Keratinocyte (primary cell): Measurements from ENCODE around the gene COQ10B. TPM values are rescaled to one million over a fixed set of nuclear protein-coding genes. Genes with fewer than 3 reads are reported as not detected.

Experiments
- DNase-seq: peaks from one replicate; pipeline ENCODE4 v3.0.0-alpha.2; 2011; ENCODE audit warnings: low read depth, missing footprints, low spot score
- FAIRE-seq: peaks from 2 replicates; lab custom pipeline; 2011; peaks lifted over from hg19 to GRCh38; lab: Jason Lieb, UNC
- H2AFZ ChIP-seq: 2 replicates; pipeline ENCODE4 v1.6.0; 2012; ENCODE audit warnings: low read length, control low read depth, inconsistent platforms; ENCODE audit not compliant: control insufficient read depth
- H3K27ac ChIP-seq: 2 replicates; pipeline ENCODE4 v1.5.1; 2011; ENCODE audit warnings: low read length; ENCODE audit not compliant: control insufficient read depth, insufficient read depth
- H3K27me3 ChIP-seq: 3 replicates; pipeline ENCODE4 v1.6.0; 2011; ENCODE audit warnings: low read length; ENCODE audit not compliant: control insufficient read depth, insufficient read depth; ENCODE audit errors: extremely low read depth
- H3K36me3 ChIP-seq, 2 experiments: 2 replicates in 1 of 2; 3 replicates in 1 of 2; pipeline ENCODE4 v1.5.1; 2011; ENCODE audit warnings: low read length in 2 of 2, mild to moderate bottlenecking in 1 of 2; ENCODE audit not compliant: control insufficient read depth in 2 of 2, insufficient read depth in 2 of 2; ENCODE audit errors: extremely low read depth in 1 of 2
- H3K4me1 ChIP-seq: 3 replicates; pipeline ENCODE4 v1.5.1; 2011; ENCODE audit warnings: low read length; ENCODE audit not compliant: control insufficient read depth, insufficient read depth; ENCODE audit errors: extremely low read depth
- H3K4me2 ChIP-seq: 3 replicates; pipeline ENCODE4 v1.6.0; 2011; ENCODE audit warnings: low read depth, low read length; ENCODE audit not compliant: control insufficient read depth, insufficient read depth; ENCODE audit errors: extremely low read depth
- H3K4me3 ChIP-seq, 3 experiments: fragments of 200-600 bp in 1 of 3; sonication (generic) in 1 of 3; 2 replicates in 2 of 3; 3 replicates in 1 of 3; pipeline ENCODE4 v1.5.1; 2011 to 2016; ENCODE audit warnings: low read length in 3 of 3, mild to moderate bottlenecking in 3 of 3, control low read depth in 2 of 3, inconsistent platforms in 1 of 3, low read depth in 1 of 3, mixed read lengths in 1 of 3, mixed run types in 1 of 3, moderate library complexity in 1 of 3; ENCODE audit not compliant: control insufficient read depth in 2 of 3, insufficient read depth in 2 of 3; ENCODE audit errors: extremely low read depth in 1 of 3
- H3K79me2 ChIP-seq: 2 replicates; pipeline ENCODE4 v1.6.0; 2012; ENCODE audit warnings: low read length; ENCODE audit not compliant: control insufficient read depth, insufficient read depth
- H3K9ac ChIP-seq: 3 replicates; pipeline ENCODE4 v1.6.0; 2011; ENCODE audit warnings: low read length; ENCODE audit not compliant: control insufficient read depth, insufficient read depth; ENCODE audit errors: extremely low read depth
- H3K9me1 ChIP-seq: 3 replicates; pipeline ENCODE4 v1.6.0; 2011; ENCODE audit warnings: low read length; ENCODE audit not compliant: control insufficient read depth, insufficient read depth; ENCODE audit errors: extremely low read depth
- H3K9me3 ChIP-seq: 2 replicates; pipeline ENCODE4 v1.5.1; 2012; ENCODE audit warnings: low read depth, low read length; ENCODE audit not compliant: control insufficient read depth
- H4K20me1 ChIP-seq: 3 replicates; pipeline ENCODE4 v1.6.0; 2011; ENCODE audit warnings: low read length; ENCODE audit not compliant: control insufficient read depth, insufficient read depth; ENCODE audit errors: extremely low read depth
- EZH2 ChIP-seq: IDR thresholded peaks from one replicate; pipeline ENCODE4 v1.6.1; 2012; ENCODE audit warnings: inconsistent platforms, mild to moderate bottlenecking, low read length, moderate library complexity
- dilution Hi-C: fragments of 300-500 bp; cut with MboI; formaldehyde crosslinking; loops from one replicate; pipeline ENCODE4 v1.7.0; 2020; ENCODE audit warnings: low sequenced_read_pairs; ENCODE audit not compliant: extremely low pct_ligation_motif_present
- polyA plus RNA-seq, 5 experiments: library from polyadenylated mRNA; depleted of rRNA in 3 of 5; stranded (reverse) in 3 of 5; stranded (forward) in 1 of 5; unstranded in 1 of 5; fragments of >200 nt; gene quantifications; 1 replicate in 1 of 5; 2 replicates in 3 of 5; 3 replicates in 1 of 5; pipeline versions ENCODE4 v1.2.1 to v1.2.3, GENCODE V29; 2011 to 2012; ENCODE audit warnings: missing spikeins in 2 of 5, low read depth in 1 of 5, low replicate concordance in 1 of 5
- TF ChIP-seq, protein P1 (sequence below), 3 experiments: IDR thresholded peaks in 1 of 3; conservative IDR thresholded peaks in 1 of 3; optimal IDR thresholded peaks in 1 of 3; 2 replicates in 2 of 3; 3 replicates in 1 of 3; pipeline versions ENCODE3 to v1.5.1; 2011; ENCODE audit warnings: low read length in 3 of 3, mild to moderate bottlenecking in 3 of 3, moderate library complexity in 2 of 3, control low read depth in 1 of 3, inconsistent platforms in 1 of 3; ENCODE audit not compliant: insufficient read depth in 2 of 3; ENCODE audit errors: extremely low read depth in 1 of 3

The COQ10B gene
- polyA plus RNA-seq, 1 donor (not counting 4 experiments of a cell fraction or from before 2014, with no cell fraction given) = 8.8 TPM

DNA sequence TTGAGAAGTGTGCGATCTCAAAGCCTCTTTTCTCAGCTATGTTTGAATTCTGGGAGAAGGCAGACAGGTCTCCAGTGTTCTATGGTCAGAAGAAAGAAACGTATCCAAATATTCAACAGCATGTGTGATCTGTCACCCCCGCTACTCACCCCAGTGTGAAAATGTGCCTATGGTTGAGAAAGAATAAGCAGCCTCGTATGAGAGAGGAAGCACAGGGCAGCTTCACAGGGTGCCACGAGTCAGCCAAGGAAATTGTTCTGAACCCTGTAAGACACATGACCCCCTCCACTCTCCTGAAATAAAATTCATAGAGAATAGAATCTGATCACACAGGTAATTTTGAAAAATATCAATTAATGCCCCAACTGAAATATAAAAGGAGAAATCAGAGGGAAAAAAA, 10.5 kb upstream of the COQ10B start:
- FAIRE-seq = no peak
- Histone ChIP-seq H3K4me3 (no peak overlapping the region), H3K79me2 (no peaks in the 10 kb centered on the region), H3K4me2 (no peak overlapping the region), H3K9me3 (no peaks in the 10 kb centered on the region), H3K4me1 (no peaks in the 10 kb centered on the region), H4K20me1 (no peaks in the 10 kb centered on the region), H3K9me1 (no peaks in the 10 kb centered on the region), H3K9ac (no peak overlapping the region), H3K27me3 (no peaks in the 10 kb centered on the region), H2AFZ (no peak overlapping the region), H3K36me3 (no peaks in the 10 kb centered on the region), H3K27ac (no peak overlapping the region)
- no peak for TF ChIP-seq EZH2
- TF ChIP-seq, protein P1, sequence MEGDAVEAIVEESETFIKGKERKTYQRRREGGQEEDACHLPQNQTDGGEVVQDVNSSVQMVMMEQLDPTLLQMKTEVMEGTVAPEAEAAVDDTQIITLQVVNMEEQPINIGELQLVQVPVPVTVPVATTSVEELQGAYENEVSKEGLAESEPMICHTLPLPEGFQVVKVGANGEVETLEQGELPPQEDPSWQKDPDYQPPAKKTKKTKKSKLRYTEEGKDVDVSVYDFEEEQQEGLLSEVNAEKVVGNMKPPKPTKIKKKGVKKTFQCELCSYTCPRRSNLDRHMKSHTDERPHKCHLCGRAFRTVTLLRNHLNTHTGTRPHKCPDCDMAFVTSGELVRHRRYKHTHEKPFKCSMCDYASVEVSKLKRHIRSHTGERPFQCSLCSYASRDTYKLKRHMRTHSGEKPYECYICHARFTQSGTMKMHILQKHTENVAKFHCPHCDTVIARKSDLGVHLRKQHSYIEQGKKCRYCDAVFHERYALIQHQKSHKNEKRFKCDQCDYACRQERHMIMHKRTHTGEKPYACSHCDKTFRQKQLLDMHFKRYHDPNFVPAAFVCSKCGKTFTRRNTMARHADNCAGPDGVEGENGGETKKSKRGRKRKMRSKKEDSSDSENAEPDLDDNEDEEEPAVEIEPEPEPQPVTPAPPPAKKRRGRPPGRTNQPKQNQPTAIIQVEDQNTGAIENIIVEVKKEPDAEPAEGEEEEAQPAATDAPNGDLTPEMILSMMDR (optimal IDR thresholded peaks at IDR 0.05 in 1 of 3, IDR thresholded peaks at IDR 0.05 in 1 of 3, conservative IDR thresholded peaks at IDR 0.05 in 1 of 3; ENCODE audit: extremely low read depth in 1 of 3, insufficient read depth in 2 of 3, low read length in 3 of 3) = no peak
- no peak for DNase-seq
- dilution Hi-C loops = no loop called here

DNA sequence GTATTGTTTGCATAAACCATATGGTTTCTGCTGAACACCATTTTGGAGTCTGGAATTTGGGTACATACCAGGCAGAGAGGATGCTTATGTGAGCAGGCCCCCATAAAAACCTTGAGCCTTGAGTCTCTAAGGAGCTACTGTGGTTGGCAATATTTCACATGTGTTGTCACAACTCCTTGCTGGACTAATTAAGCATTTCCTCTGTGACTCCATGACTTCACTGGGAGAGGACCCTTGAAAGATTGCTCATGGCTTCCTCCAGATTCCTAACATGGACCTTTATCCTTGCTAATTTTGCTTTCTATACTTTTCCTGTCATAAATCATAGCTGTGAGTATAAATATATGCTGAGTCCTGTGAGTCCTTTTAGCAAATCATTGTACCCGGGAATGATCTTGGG, 7.6 kb upstream of the COQ10B start:
- dilution Hi-C loops = no loop called here
- Histone ChIP-seq H3K9me1 (no peaks in the 10 kb centered on the region), H3K36me3 (no peaks in the 10 kb centered on the region), H4K20me1 (no peaks in the 10 kb centered on the region), H3K79me2 (no peaks in the 10 kb centered on the region), H3K27me3 (no peaks in the 10 kb centered on the region), H2AFZ (no peak overlapping the region), H3K4me1 (no peaks in the 10 kb centered on the region), H3K4me2 (no peak overlapping the region), H3K9me3 (no peaks in the 10 kb centered on the region), H3K9ac (no peak overlapping the region), H3K27ac (no peak overlapping the region), H3K4me3 (no peak overlapping the region)
- FAIRE-seq (no peak), DNase-seq (no peak)
- TF ChIP-seq EZH2 = no peak
- TF ChIP-seq, protein P1 (optimal IDR thresholded peaks at IDR 0.05 in 1 of 3, IDR thresholded peaks at IDR 0.05 in 1 of 3, conservative IDR thresholded peaks at IDR 0.05 in 1 of 3; ENCODE audit: extremely low read depth in 1 of 3, insufficient read depth in 2 of 3, low read length in 3 of 3) = no peak
